ENCODE measurements around the gene GCNT4. TPM values are rescaled to one million over a fixed set of nuclear protein-coding genes. Genes with fewer than 3 reads are reported as not detected.
A peak's percentile ranks its signal among the peaks of the same experiment; 100 is the strongest.

GCNT4 gene
- polyA plus RNA-seq, 1 of the 3 experiments (the other 2 are of a cell fraction), result 0.02 TPM

GRCh38 chr5:75053304-75054133, 1.2 kb upstream of the GCNT4 start:
- Histone ChIP-seq H3K79me2 (ENCODE audit: insufficient read depth) (no peaks in the 10 kb centered on the region), H3K4me3 (ENCODE audit: low read depth in 2 of 2, low read length in 1 of 2) (peak overlapping the region; percentile 69 to 73), H3K9ac (peak overlapping the region; percentile 55; the same call in 1 of the 2 replicates), H3K9me3 (no peaks in the 10 kb centered on the region), H3K9me2 (no peaks in the 10 kb centered on the region), H3F3A (replicated peaks; ENCODE audit: insufficient read depth) (peaks cover 11% of the 10 kb centered on the region), H3K4me2 (peak overlapping the region; percentile 90), H3K27me3 (ENCODE audit: insufficient read depth) (no peaks in the 10 kb centered on the region), H3K27ac (ENCODE audit: low read depth in 2 of 2, low read length in 1 of 2) (peak overlapping the region in 1 of 2 experiments; percentile 42; a peak in 2 of 4 replicates), H3K36me3 (replicated peaks in 1 of 2; ENCODE audit: control insufficient read depth in 1 of 2, insufficient read depth in 2 of 2, low read length in 1 of 2) (no peaks in the 10 kb centered on the region), H4K20me1 (ENCODE audit: insufficient read depth) (no peaks in the 10 kb centered on the region), H3K4me1 (ENCODE audit: control insufficient read depth in 1 of 2, insufficient read depth in 2 of 2, low read depth in 1 of 2, low read length in 1 of 2) (peaks cover 0 to 5% of the 10 kb centered on the region in 2 experiments; a peak in 2 of 4 replicates), H2AFZ (ENCODE audit: low read depth) (peak overlapping the region; percentile 95)
- CTCF ChIA-PET, result interaction anchor here (1.3 to 1.4 kb wide), 2 partner anchors 184 to 212 kb away, joined by 3 to 6 read pairs; partner anchors contain the start of gene ANKRD31
- 3% methylated on average over 16 of the region's 95 CpGs for WGBS (ENCODE audit: low lambda C conversion rate)
- TF ChIP-seq CTCF (IDR thresholded peaks at IDR 0.05) (0 out of 2 replicates have a peak, but pooled peaks have one; percentile 15), REST (IDR thresholded peaks at IDR 0.05; ENCODE audit: low read depth, low read length) (no peak), RAD21 (IDR thresholded peaks at IDR 0.05; ENCODE audit: low read length) (peak; percentile 10; the same call in 1 of the 2 replicates)
- POLR2A ChIA-PET, result no interaction called here
- peak; percentile 78 for DNase-seq

- peak overlapping the region; percentile 95; the same call in 1 of the 2 replicates for H2AFZ ChIP-seq (ENCODE audit: low read depth)
- POLR2A ChIA-PET, result no interaction called here
- WGBS (ENCODE audit: low lambda C conversion rate), result 0% methylated on average over 18 of the region's 40 CpGs
- peaks cover 0 to 5% of the 10 kb centered on the region in 2 experiments; a peak in 2 of 4 replicates for H3K4me1 ChIP-seq (ENCODE audit: control insufficient read depth in 1 of 2, insufficient read depth in 2 of 2, low read depth in 1 of 2, low read length in 1 of 2)
- peaks cover 11% of the 10 kb centered on the region for H3F3A ChIP-seq (replicated peaks; ENCODE audit: insufficient read depth)
- no peaks in the 10 kb centered on the region for H3K9me2 ChIP-seq
- H3K4me3 ChIP-seq (ENCODE audit: low read depth in 2 of 2, low read length in 1 of 2), result peak overlapping the region; percentile 69 to 73
- DNase-seq, result no peak
- no peaks in the 10 kb centered on the region for H3K79me2 ChIP-seq (ENCODE audit: insufficient read depth)
- H3K4me2 ChIP-seq, result peak overlapping the region; percentile 90
- CTCF ChIA-PET, result interaction anchor here (1.3 to 1.4 kb wide), 2 partner anchors 184 to 212 kb away, joined by 3 to 6 read pairs; partner anchors contain the start of gene ANKRD31
- H3K9me3 ChIP-seq, result no peaks in the 10 kb centered on the region
- H3K36me3 ChIP-seq (replicated peaks in 1 of 2; ENCODE audit: control insufficient read depth in 1 of 2, insufficient read depth in 2 of 2, low read length in 1 of 2), result no peaks in the 10 kb centered on the region
- peak overlapping the region; percentile 55; the same call in 1 of the 2 replicates for H3K9ac ChIP-seq
- no peaks in the 10 kb centered on the region for H3K27me3 ChIP-seq (ENCODE audit: insufficient read depth)
- TF ChIP-seq SIN3A (IDR thresholded peaks at IDR 0.05; ENCODE audit: borderline replicate concordance, low read depth, low read length) (no peak), TCF12 (IDR thresholded peaks at IDR 0.05) (no peak), EZH2phosphoT487 (IDR thresholded peaks at IDR 0.05; ENCODE audit: borderline replicate concordance, low read depth) (no peak), FOXJ3 (CRISPR knock-in tag; IDR thresholded peaks at IDR 0.05) (no peak), REST (IDR thresholded peaks at IDR 0.05; ENCODE audit: low read depth, low read length) (no peak)
- H4K20me1 ChIP-seq (ENCODE audit: insufficient read depth), result no peaks in the 10 kb centered on the region
- no peak overlapping the region for H3K27ac ChIP-seq (ENCODE audit: low read depth in 2 of 2, low read length in 1 of 2)
Measured at GRCh38 chr5:75053054-75053303, 621 bp upstream of the GCNT4 start.
